HepG2 (cell line): Measurements from ENCODE around the gene SLC22A7. TPM values are rescaled to one million over a fixed set of nuclear protein-coding genes. Genes with fewer than 3 reads are reported as not detected.

ENCODE experiments used
- CAMTA2 ChIP-seq: sonication (generic); formaldehyde crosslinking; IDR thresholded peaks from 2 replicates; pipeline ENCODE4 v1.4.0; 2020; ENCODE audit warnings: mild to moderate bottlenecking, missing genetic modification reagents, borderline replicate concordance
- CENPX ChIP-seq: sonication (generic); formaldehyde crosslinking; IDR thresholded peaks from 2 replicates; pipeline ENCODE4 v1.9.0; 2021; ENCODE audit warnings: mild to moderate bottlenecking, missing genetic modification reagents, moderate library complexity
- HOXA9 ChIP-seq: sonication (generic); formaldehyde crosslinking; IDR thresholded peaks from 2 replicates; pipeline ENCODE4 v1.8.1; 2022; ENCODE audit warnings: missing genetic modification reagents, mild to moderate bottlenecking, moderate library complexity, borderline replicate concordance
- HOXD1 ChIP-seq: sonication (generic); formaldehyde crosslinking; IDR thresholded peaks from 2 replicates; pipeline ENCODE4 v1.5.0; 2020; ENCODE audit warnings: missing genetic modification reagents
- NR3C1 ChIP-seq: sonication (generic); formaldehyde crosslinking; IDR thresholded peaks from 2 replicates; pipeline ENCODE4 v1.4.0; 2020; ENCODE audit warnings: missing genetic modification reagents
- PRMT3 ChIP-seq: sonication (generic); formaldehyde crosslinking; IDR thresholded peaks from 2 replicates; pipeline ENCODE4 v1.8.1; 2022; ENCODE audit warnings: low read depth, mild to moderate bottlenecking, moderate library complexity, missing genetic modification reagents, borderline replicate concordance
- PTBP1 ChIP-seq: fragments of 200-400 bp; formaldehyde crosslinking; IDR thresholded peaks from 2 replicates; pipeline ENCODE4 v1.6.1; 2018; ENCODE audit warnings: low read length, low read depth; ENCODE audit not compliant: poor library complexity, severe bottlenecking
- SNAI1 ChIP-seq: sonication (generic); formaldehyde crosslinking; IDR thresholded peaks from 2 replicates; pipeline ENCODE4 v1.5.0; 2020; ENCODE audit warnings: mild to moderate bottlenecking, missing genetic modification reagents, borderline replicate concordance
- ZFP62 ChIP-seq: sonication (generic); formaldehyde crosslinking; IDR thresholded peaks from 2 replicates; pipeline ENCODE4 v1.4.0; 2020; ENCODE audit warnings: missing genetic modification reagents
- ZNF225 ChIP-seq: sonication (generic); formaldehyde crosslinking; IDR thresholded peaks from 2 replicates; pipeline ENCODE4 v1.4.0; 2020; ENCODE audit warnings: mild to moderate bottlenecking, missing genetic modification reagents
- ZNF333 ChIP-seq: sonication (generic); formaldehyde crosslinking; IDR thresholded peaks from 2 replicates; pipeline ENCODE4 v1.4.0; 2020; ENCODE audit warnings: mild to moderate bottlenecking, missing genetic modification reagents, borderline replicate concordance
- ZNF468 ChIP-seq: sonication (generic); formaldehyde crosslinking; IDR thresholded peaks from 2 replicates; pipeline ENCODE4 v1.8.0; 2022; ENCODE audit warnings: mild to moderate bottlenecking, moderate library complexity, missing genetic modification reagents
- polyA plus RNA-seq, 8 experiments: library from polyadenylated mRNA; depleted of rRNA in 3 of 8; stranded (reverse) in 7 of 8; unstranded in 1 of 8; fragments of >200 nt; fragmentation: Illumina TruSeq in 4 of 8; extraction: Trizol in 4 of 8; gene quantifications; 2 replicates each; pipeline versions ENCODE4 v1.2.1 to v1.2.3, GENCODE V29; 2011 to 2016; ENCODE audit warnings: low read depth in 4 of 8, missing spikeins in 1 of 8, mixed read lengths in 1 of 8; ENCODE audit not compliant: insufficient read depth in 1 of 8
- total RNA-seq, 5 experiments: library from RNA; depleted of rRNA; stranded (reverse); fragments of >200 nt; fragmentation: Illumina TruSeq; extraction: Trizol; gene quantifications; 2 replicates each; pipeline ENCODE4 v1.2.3, GENCODE V29; 2016; ENCODE audit warnings: low read depth in 1 of 5
- TF ChIP-seq, protein P1 (sequence below): sonication (generic); formaldehyde crosslinking; IDR thresholded peaks from 2 replicates; pipeline ENCODE4 v1.5.0; 2020; ENCODE audit warnings: mild to moderate bottlenecking, low read depth, missing genetic modification reagents, borderline replicate concordance
- TF ChIP-seq, protein P2 (sequence below): IDR thresholded peaks from 2 replicates; pipeline ENCODE4 v1.6.1; 2016; ENCODE audit warnings: low read depth, control low read depth
- TF ChIP-seq, protein P3 (sequence below): sonication (generic); formaldehyde crosslinking; IDR thresholded peaks from 2 replicates; pipeline ENCODE4 v1.5.0; 2020; ENCODE audit warnings: mild to moderate bottlenecking, missing genetic modification reagents, borderline replicate concordance
- TF ChIP-seq, protein P4 (sequence below), 2 experiments: IDR thresholded peaks; 2 replicates each; pipeline ENCODE4 v1.6.1; 2011 to 2012; ENCODE audit warnings: low read length in 2 of 2, borderline replicate concordance in 1 of 2, low read depth in 1 of 2, mild to moderate bottlenecking in 1 of 2, moderate library complexity in 1 of 2
- TF ChIP-seq, protein P5 (sequence below): sonication (generic); formaldehyde crosslinking; IDR thresholded peaks from 2 replicates; pipeline ENCODE4 v1.4.0; 2020; ENCODE audit warnings: missing genetic modification reagents, borderline replicate concordance

The SLC22A7 gene
- total and polyA plus RNA-seq, 2 of the 13 experiments (the other 11 are each of a cell fraction or from before 2014, with no cell fraction given) = 5.3 to 22.6 TPM

DNA sequence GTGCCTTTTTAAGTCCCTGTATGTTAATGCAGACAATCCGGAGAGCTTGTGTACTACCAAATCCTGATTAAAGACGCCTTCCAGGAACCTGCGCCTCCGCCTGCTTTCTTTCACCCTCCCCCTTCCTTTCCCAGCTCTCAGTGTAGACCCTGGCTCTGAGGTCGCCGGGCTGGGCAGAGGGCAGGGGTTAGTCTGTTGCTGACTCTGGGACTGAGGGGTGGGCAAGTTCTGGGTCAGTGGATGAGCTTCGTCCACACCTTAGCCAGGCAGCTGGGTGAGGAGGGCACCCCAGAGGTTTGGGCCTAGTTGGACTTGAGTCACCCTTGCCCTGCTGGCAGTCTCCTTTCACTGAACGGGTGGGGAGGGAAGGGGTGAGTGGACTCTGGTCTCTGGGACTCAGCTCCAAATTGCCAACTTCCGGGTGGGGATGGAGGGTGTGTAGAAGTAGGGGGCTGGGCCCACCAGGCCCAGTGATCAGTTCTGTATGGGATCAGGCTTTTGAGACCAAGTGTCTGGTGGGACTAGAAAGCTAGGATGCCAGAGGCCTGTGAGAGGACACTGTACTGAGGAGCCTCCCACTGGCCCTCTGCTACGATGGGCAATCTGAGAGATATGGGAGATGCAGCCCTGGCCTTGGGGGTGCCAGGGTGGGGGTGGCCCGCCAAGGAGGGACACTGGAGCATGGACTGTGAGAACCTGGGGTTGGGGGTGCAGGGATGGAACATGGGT lies 21.3 kb upstream of the SLC22A7 start (continued):
- TF ChIP-seq SNAI1 (CRISPR knock-in tag) = no peak
- TF ChIP-seq, protein P1, sequence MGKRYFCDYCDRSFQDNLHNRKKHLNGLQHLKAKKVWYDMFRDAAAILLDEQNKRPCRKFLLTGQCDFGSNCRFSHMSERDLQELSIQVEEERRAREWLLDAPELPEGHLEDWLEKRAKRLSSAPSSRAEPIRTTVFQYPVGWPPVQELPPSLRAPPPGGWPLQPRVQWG = no peak
- TF ChIP-seq ZNF333 (CRISPR knock-in tag) = no peak
- no peak for TF ChIP-seq PRMT3 (CRISPR knock-in tag)
- TF ChIP-seq, protein P2, sequence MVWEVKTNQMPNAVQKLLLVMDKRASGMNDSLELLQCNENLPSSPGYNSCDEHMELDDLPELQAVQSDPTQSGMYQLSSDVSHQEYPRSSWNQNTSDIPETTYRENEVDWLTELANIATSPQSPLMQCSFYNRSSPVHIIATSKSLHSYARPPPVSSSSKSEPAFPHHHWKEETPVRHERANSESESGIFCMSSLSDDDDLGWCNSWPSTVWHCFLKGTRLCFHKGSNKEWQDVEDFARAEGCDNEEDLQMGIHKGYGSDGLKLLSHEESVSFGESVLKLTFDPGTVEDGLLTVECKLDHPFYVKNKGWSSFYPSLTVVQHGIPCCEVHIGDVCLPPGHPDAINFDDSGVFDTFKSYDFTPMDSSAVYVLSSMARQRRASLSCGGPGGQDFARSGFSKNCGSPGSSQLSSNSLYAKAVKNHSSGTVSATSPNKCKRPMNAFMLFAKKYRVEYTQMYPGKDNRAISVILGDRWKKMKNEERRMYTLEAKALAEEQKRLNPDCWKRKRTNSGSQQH (CRISPR knock-in tag) = no peak
- no peak for TF ChIP-seq CENPX (CRISPR knock-in tag)
- TF ChIP-seq, protein P3, sequence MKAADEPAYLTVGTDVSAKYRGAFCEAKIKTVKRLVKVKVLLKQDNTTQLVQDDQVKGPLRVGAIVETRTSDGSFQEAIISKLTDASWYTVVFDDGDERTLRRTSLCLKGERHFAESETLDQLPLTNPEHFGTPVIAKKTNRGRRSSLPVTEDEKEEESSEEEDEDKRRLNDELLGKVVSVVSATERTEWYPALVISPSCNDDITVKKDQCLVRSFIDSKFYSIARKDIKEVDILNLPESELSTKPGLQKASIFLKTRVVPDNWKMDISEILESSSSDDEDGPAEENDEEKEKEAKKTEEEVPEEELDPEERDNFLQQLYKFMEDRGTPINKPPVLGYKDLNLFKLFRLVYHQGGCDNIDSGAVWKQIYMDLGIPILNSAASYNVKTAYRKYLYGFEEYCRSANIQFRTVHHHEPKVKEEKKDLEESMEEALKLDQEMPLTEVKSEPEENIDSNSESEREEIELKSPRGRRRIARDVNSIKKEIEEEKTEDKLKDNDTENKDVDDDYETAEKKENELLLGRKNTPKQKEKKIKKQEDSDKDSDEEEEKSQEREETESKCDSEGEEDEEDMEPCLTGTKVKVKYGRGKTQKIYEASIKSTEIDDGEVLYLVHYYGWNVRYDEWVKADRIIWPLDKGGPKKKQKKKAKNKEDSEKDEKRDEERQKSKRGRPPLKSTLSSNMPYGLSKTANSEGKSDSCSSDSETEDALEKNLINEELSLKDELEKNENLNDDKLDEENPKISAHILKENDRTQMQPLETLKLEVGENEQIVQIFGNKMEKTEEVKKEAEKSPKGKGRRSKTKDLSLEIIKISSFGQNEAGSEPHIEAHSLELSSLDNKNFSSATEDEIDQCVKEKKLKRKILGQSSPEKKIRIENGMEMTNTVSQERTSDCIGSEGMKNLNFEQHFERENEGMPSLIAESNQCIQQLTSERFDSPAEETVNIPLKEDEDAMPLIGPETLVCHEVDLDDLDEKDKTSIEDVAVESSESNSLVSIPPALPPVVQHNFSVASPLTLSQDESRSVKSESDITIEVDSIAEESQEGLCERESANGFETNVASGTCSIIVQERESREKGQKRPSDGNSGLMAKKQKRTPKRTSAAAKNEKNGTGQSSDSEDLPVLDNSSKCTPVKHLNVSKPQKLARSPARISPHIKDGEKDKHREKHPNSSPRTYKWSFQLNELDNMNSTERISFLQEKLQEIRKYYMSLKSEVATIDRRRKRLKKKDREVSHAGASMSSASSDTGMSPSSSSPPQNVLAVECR = peak; percentile 71
- TF ChIP-seq ZNF225 (CRISPR knock-in tag) = no peak
- no peak for TF ChIP-seq HOXA9 (CRISPR knock-in tag)
- no peak; the same call in 1 of the 2 replicates for TF ChIP-seq CAMTA2 (CRISPR knock-in tag)
- TF ChIP-seq HOXD1 = no peak
- no peak for TF ChIP-seq NR3C1 (CRISPR knock-in tag)
- TF ChIP-seq, protein P4, sequence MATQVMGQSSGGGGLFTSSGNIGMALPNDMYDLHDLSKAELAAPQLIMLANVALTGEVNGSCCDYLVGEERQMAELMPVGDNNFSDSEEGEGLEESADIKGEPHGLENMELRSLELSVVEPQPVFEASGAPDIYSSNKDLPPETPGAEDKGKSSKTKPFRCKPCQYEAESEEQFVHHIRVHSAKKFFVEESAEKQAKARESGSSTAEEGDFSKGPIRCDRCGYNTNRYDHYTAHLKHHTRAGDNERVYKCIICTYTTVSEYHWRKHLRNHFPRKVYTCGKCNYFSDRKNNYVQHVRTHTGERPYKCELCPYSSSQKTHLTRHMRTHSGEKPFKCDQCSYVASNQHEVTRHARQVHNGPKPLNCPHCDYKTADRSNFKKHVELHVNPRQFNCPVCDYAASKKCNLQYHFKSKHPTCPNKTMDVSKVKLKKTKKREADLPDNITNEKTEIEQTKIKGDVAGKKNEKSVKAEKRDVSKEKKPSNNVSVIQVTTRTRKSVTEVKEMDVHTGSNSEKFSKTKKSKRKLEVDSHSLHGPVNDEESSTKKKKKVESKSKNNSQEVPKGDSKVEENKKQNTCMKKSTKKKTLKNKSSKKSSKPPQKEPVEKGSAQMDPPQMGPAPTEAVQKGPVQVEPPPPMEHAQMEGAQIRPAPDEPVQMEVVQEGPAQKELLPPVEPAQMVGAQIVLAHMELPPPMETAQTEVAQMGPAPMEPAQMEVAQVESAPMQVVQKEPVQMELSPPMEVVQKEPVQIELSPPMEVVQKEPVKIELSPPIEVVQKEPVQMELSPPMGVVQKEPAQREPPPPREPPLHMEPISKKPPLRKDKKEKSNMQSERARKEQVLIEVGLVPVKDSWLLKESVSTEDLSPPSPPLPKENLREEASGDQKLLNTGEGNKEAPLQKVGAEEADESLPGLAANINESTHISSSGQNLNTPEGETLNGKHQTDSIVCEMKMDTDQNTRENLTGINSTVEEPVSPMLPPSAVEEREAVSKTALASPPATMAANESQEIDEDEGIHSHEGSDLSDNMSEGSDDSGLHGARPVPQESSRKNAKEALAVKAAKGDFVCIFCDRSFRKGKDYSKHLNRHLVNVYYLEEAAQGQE (IDR thresholded peaks at IDR 0.05; ENCODE audit: borderline replicate concordance in 1 of 2, low read depth in 1 of 2, low read length in 2 of 2) = no peak
- TF ChIP-seq ZFP62 (CRISPR knock-in tag) = no peak
- no peak for TF ChIP-seq PTBP1
- TF ChIP-seq, protein P5, sequence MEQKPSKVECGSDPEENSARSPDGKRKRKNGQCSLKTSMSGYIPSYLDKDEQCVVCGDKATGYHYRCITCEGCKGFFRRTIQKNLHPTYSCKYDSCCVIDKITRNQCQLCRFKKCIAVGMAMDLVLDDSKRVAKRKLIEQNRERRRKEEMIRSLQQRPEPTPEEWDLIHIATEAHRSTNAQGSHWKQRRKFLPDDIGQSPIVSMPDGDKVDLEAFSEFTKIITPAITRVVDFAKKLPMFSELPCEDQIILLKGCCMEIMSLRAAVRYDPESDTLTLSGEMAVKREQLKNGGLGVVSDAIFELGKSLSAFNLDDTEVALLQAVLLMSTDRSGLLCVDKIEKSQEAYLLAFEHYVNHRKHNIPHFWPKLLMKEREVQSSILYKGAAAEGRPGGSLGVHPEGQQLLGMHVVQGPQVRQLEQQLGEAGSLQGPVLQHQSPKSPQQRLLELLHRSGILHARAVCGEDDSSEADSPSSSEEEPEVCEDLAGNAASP (CRISPR knock-in tag) = peak; percentile 57; the same call in 1 of the 2 replicates
- TF ChIP-seq ZNF468 (CRISPR knock-in tag) = no peak
